GM18868 (cell line): ENCODE results near the gene EEF1AKMT2.

Source experiments
- ATAC-seq: cut with Tn5 transposase; IDR thresholded peaks from one replicate; pipeline ENCODE4 v1.9.1; 2021; ENCODE audit warnings: mild to moderate bottlenecking, moderate library complexity; ENCODE audit not compliant: unreplicated experiment

EEF1AKMT2 gene

GRCh38 chr10:124739119-124739921, 52.4 kb downstream of the EEF1AKMT2 start:
- no peak for ATAC-seq

- ATAC-seq: no peak
Observed at GRCh38 chr10:124738441-124738840, 53.2 kb downstream of the EEF1AKMT2 start.

- ATAC-seq: no peak
Observed at GRCh38 chr10:124737708-124738107, 54.0 kb downstream of the EEF1AKMT2 start.

- no peak for ATAC-seq
Observed at GRCh38 chr10:124737221-124737620, 54.5 kb downstream of the EEF1AKMT2 start.

DNA sequence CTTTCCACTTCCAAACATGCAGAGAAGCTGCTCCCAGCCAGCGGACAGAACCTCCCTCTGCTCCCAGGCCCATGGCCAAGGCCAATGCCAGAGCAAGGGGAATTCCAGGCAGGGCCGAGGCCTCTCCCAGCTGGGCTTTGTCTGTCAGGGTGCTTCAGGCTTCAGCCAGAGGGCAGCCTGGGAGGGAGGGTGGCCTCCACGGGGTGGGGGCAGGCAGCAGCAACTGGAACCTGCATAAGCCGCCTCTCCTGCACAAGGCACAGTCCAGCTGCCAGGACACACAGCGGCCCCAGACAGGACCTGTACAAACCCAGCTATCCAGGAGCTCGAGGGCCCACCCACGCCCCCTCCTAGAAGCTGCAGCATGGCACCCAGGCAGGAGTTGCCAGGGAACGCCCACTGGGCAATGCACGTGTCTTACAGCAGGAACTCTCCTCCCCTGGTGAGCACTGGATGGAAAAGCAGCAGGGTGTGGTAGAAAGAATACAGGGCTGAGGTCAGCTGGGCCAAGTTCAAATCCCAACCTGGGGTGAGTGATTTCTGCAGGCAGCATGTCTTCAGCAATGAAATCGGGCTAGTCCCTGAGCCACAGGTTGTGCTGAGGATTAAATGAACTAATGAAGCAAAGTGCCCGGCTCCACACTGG, 55.1 kb downstream of the EEF1AKMT2 start:
- ATAC-seq: no peak

DNA sequence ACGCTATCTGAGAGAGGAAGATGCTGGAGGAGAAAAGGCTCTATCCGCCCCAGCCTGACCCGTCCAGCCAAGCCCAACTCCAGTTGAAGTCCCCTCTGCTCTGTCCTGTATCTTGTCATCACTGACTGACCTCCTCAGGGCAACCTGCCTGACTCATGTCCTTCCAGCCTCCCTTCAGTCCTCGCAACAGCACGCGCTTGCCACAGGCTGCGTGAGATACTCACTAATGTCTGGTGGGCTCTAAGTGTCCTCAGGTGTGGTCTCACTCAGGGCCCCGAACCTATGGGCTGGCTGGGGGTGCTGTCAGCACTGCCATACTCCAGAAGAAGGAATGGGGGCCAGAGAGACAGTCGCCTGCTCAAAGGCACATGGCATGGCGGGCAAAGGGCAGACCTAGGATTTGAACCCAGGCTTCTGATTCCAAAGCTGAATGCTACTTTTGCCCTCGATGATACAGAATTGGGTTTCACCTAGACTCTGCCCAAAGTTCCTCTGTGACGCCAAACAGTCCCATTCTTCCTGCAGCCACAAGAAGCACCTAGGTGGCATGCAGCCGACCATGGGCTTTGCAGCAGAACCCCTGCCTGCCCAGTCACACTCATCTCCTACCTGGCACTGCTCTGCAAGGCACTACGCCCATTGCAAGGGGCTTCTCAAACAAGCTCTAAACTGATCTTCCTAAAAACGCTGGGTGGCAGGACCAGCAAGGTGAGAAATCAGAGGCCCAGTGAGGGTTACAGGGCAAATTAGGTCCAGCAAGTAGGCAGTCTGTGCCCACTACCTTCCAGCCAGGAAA, 56.0 kb downstream of the EEF1AKMT2 start:
- ATAC-seq: no peak

GRCh38 chr10:124734311-124735166, 57.1 kb downstream of the EEF1AKMT2 start:
- ATAC-seq: no peak

DNA sequence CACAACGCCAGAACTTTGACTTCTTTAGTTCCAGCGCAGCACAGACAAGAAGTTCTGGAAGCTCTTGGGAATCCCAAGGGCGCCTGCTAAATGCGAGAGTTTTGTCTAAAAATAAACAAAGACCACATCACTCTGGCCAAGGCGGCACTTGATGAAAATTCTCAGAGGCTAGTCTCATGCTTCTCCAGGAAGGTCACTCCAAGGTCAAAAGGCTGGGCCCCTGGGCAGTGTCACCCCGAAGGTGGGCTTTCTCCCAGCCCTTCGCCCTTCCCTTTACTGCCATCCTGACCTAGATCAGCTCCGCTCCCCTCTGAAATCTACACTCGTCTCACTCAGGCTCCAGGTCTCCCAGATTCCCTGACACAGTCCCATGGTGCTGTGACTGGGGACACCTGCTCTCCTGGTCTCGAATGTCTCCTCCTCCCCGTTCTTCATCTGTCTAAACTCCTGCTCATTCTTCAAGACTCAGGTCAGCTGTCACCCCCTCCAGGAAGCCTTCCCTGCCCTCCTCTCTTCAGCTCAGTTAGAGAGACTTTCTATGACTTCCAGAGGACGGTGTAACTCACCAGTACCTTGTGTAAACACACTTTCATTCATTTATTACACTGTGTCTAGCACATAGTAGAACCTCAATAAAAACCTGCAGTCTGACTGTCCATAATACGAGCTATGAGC, 58.0 kb downstream of the EEF1AKMT2 start:
- no peak for ATAC-seq

DNA sequence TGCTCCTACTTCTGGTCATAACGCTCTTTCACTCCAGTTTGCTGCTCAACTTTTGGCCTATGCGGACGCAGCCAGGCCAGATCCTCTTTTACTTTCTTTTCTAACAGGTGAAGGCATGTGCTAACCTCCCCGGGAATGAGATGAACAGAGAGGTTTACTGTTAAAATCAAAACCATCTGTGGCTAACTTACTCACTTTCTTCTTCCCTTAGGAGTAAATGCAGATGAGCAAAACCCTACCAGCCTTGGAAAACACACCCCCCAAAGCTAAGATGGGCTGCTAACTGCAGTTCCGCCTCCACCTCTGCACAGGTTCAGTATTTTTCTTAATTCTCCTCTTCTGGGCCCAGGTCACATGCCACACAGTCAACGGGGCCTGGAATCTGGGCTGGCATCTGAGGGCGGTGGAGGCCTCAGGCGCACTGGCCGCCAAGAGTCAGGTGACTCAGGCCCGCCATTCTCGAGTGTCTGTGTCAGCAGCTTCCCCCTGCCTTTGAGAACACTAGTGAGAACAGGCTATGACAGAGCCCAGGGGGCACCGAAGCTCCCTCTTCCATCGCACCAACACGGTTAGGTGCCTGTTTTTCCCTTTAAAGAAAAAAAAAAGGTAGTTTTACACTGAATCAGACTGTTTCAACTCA, 58.6 kb downstream of the EEF1AKMT2 start:
- peak; percentile 60 for ATAC-seq

DNA sequence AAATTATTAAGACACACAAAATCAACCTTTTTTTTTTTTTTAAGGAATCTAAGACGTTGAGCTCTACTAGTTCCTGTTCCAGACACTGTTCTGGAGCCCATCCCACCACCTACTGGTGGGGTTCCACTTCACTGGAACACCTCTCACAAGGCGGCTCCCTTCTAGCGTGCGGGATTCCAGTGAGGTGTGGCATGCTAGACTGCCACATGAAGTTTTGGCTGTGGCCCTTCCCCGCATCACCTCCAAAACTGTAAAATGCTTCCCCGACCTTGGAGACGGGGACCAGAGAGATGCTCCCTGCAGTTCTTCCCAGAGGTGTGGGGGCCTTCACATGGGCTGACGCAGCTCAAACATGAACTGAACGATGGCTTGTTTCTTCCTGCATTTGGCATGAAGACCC, 60.1 kb downstream of the EEF1AKMT2 start:
- no peak for ATAC-seq

DNA sequence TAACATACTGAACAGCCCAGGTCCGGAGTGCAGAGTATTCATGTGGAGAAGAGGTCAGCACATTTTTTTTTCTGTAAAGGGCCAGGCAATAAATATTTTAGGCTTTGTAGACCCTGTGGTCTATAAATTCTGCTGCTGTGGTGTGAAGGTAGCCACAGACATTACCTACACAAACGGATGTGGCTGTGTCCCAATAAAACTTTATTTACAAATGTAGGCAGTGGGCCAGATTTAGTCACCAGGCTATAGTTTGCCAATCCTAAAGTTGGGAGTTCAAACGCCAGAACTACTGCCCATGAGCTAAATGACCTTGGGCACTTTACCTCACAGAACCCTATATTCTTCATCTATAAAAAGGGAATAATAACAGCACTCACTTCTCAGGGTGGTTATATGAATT, 60.9 kb downstream of the EEF1AKMT2 start:
- ATAC-seq: no peak

DNA sequence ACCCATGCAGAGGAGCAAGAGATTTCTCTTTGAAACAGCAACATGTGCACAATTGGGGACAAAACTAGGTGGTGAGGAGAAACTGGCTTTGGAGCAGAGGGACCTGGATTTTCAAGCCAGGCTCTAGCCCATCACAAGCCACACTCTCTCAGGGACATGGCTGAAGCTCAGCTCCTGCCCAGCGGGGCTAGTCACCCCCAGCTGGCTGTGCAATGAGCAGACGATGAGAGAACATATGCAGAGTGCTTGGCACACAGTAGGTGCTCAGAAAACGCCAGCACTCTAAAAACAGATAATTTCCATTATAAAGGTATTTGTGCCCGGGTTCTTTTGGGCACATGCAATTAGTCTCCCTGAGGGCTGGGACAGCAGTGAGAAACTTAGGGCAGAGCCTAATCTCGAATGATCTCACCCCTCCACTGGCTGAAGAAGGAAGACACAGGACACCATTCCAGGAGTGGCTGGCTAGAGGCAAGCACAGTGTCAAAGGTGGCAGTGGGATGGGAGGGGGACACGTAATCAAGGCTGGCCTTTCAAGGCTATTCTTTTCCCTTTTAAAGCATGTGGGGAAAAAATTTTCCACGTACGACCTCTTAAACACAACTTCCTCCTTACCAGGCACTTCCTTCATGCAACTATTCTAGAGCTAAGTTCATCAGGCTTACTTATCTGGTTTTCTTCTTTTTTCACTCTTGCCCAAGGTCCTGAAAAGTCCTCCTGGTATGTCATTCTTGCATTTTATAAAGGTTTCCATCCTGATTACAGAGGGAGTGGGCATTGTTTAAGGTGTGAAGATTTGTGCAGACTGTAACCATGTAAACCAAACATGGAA, 62.6 kb downstream of the EEF1AKMT2 start:
- no peak for ATAC-seq

- peak; percentile 34 for ATAC-seq
Observed at GRCh38 chr10:124728071-124728829, 63.4 kb downstream of the EEF1AKMT2 start.

DNA sequence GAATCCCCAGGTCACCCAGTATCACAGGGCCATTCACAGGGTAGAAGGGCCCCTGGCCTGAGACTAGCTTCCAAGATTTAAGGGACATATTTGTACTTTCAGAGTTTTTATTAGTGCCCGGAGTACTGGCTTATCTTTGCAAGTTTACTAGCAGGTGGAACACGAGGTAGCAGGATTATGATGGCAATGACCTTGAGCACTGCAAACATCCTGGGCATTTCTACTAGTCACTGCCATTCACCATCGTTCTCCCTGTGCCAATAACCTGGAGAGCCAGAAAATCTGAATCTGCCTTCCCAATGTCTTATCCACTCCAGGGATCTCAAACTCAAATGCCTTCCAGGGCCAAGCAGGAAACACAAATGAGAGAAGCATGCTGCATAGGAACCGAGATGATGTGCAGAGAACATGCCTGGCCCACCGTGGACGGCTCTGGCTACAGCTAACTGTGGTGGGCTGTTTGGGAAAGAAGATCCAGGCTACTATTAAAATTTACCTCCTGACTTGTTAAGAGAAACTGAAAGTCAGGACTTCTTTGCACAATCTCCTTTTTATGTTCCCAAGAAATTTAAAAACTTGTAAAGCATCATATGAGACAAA, 64.2 kb downstream of the EEF1AKMT2 start:
- no peak for ATAC-seq

DNA sequence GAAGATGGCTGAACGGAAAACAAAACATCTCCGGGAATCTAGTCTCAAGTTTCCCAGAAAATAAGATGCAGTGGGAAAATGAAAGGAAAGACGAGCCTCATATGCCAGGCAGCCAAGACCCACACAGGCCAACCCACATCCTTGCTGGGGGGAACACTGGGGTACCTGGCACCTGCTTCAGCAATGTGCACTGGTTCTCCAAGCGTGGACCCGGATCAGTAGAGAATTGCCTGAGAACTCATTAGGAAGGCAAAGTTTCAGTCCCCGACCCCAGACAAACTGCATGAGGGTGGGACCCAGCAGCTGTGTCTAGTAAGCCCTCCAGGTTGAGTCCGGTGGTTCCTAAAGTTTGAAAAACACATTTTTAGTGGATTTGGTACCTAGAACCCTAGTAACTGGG, 65.9 kb downstream of the EEF1AKMT2 start:
- no peak for ATAC-seq

- ATAC-seq: no peak
Observed at GRCh38 chr10:124725171-124725631, 66.5 kb downstream of the EEF1AKMT2 start.

GRCh38 chr10:124724279-124725027, 67.2 kb downstream of the EEF1AKMT2 start:
- no peak for ATAC-seq
